Measurements from ENCODE around the gene OSCP1. TPM values are rescaled to one million over a fixed set of nuclear protein-coding genes. Genes with fewer than 3 reads are reported as not detected.

OSCP1 gene
- polyA plus RNA-seq, 1 donor (not counting 4 experiments of a cell fraction or from before 2014, with no cell fraction given), result 9.5 TPM

DNA sequence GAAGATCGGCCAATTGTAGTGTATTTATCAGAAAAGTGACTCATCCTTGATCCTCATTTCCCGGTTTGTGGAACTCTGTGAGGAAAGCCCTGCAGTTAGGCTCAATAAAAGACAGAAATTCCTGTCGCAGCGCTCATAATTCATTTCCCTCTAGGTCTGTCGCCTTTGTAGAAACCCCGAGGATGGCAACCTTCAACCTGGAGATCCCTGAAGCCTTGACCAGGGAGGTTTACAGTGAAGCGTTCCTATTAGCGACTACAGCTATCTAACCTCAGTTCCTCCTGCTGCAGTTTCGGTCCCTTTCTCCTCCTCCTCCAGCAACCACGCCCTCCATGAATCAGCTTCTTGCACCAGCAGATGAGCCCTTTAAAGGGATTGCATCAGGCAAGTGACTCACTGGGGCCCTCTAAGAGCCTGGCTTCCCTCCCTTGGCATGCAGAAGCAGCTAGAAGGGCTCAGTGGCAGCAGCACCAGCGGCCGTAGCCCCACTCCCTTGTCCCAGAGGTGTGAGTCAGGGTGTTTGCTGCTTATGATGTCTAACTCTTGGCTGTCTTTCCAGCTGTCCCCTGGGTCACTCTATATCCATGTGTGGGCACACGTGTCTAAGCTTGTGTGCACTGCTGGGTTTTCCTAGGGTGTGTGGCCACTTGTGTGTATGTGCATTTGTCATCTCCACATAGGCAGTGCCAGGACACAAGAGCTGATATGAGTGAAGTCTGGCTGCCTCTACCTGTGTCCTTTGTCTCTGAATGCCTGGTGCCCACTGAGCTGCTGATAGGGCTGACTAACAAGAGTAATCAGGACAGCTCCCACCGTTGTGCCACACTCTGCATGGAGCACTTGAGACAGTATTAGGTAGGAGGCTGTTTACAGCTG lies 63.7 kb downstream of the OSCP1 start:
- Histone ChIP-seq H3K4me3 (ENCODE audit: control insufficient read depth in 2 of 3, extremely low read depth in 1 of 3, insufficient read depth in 2 of 3, low read depth in 1 of 3, low read length in 3 of 3) (peak overlapping the region; percentile 36 to 89 (median 72)), H3K9ac (ENCODE audit: control insufficient read depth, extremely low read depth, insufficient read depth, low read length) (peak overlapping the region; percentile 100), H3K4me1 (ENCODE audit: control insufficient read depth, extremely low read depth, insufficient read depth, low read length) (peaks cover 28% of the 10 kb centered on the region), H4K20me1 (ENCODE audit: control insufficient read depth, extremely low read depth, insufficient read depth, low read length) (peaks cover 7% of the 10 kb centered on the region), H3K36me3 (ENCODE audit: control insufficient read depth in 2 of 2, extremely low read depth in 1 of 2, insufficient read depth in 2 of 2, low read length in 2 of 2) (peaks cover 2 to 17% of the 10 kb centered on the region in 2 experiments), H3K79me2 (ENCODE audit: control insufficient read depth, insufficient read depth, low read length) (peaks cover 29% of the 10 kb centered on the region), H2AFZ (ENCODE audit: control insufficient read depth, low read length) (peak overlapping the region; percentile 42), H3K9me1 (ENCODE audit: control insufficient read depth, extremely low read depth, insufficient read depth, low read length) (peaks cover 2% of the 10 kb centered on the region), H3K9me3 (ENCODE audit: control insufficient read depth, low read depth, low read length) (no peaks in the 10 kb centered on the region), H3K27ac (ENCODE audit: control insufficient read depth, insufficient read depth, low read length) (peak overlapping the region; percentile 100), H3K27me3 (ENCODE audit: control insufficient read depth, extremely low read depth, insufficient read depth, low read length) (no peaks in the 10 kb centered on the region), H3K4me2 (ENCODE audit: control insufficient read depth, extremely low read depth, insufficient read depth, low read depth, low read length) (peak overlapping the region; percentile 99)
- no peak for TF ChIP-seq CTCF (optimal IDR thresholded peaks at IDR 0.05 in 1 of 3, IDR thresholded peaks at IDR 0.05 in 1 of 3, conservative IDR thresholded peaks at IDR 0.05 in 1 of 3; ENCODE audit: extremely low read depth in 1 of 3, insufficient read depth in 2 of 3, low read length in 3 of 3)
- TF ChIP-seq EZH2 (IDR thresholded peaks at IDR 0.05; ENCODE audit: low read length), result no peak
- dilution Hi-C loops (cut with MboI; ENCODE audit: extremely low pct_ligation_motif_present, low sequenced_read_pairs), result no loop called here
- peak; percentile 99 for DNase-seq (ENCODE audit: low read depth, low spot score)
- peak; percentile 93 for FAIRE-seq

- H3K4me1 ChIP-seq (ENCODE audit: control insufficient read depth, extremely low read depth, insufficient read depth, low read length), result peaks cover 28% of the 10 kb centered on the region
- peak within 1 kb of the TSS; percentile 75 to 89 (median 87) for H3K4me3 ChIP-seq (ENCODE audit: control insufficient read depth in 2 of 3, extremely low read depth in 1 of 3, insufficient read depth in 2 of 3, low read depth in 1 of 3, low read length in 3 of 3)
- H3K27ac ChIP-seq (ENCODE audit: control insufficient read depth, insufficient read depth, low read length), result peak within 1 kb of the TSS; percentile 100
- no peaks in the 10 kb centered on the region for H3K9me3 ChIP-seq (ENCODE audit: control insufficient read depth, low read depth, low read length)
- peak within 1 kb of the TSS; percentile 99 for H3K4me2 ChIP-seq (ENCODE audit: control insufficient read depth, extremely low read depth, insufficient read depth, low read depth, low read length)
- H3K9me1 ChIP-seq (ENCODE audit: control insufficient read depth, extremely low read depth, insufficient read depth, low read length), result peaks cover 2% of the 10 kb centered on the region
- FAIRE-seq (peak; percentile 17), DNase-seq (ENCODE audit: low read depth, low spot score) (peak; percentile 94)
- peaks cover 37% of the 10 kb centered on the region for H3K79me2 ChIP-seq (ENCODE audit: control insufficient read depth, insufficient read depth, low read length)
- H3K36me3 ChIP-seq (ENCODE audit: control insufficient read depth in 2 of 2, extremely low read depth in 1 of 2, insufficient read depth in 2 of 2, low read length in 2 of 2), result peaks cover 0 to 9% of the 10 kb centered on the region in 2 experiments
- H3K27me3 ChIP-seq (ENCODE audit: control insufficient read depth, extremely low read depth, insufficient read depth, low read length), result no peaks in the 10 kb centered on the region
- peaks cover 7% of the 10 kb centered on the region for H4K20me1 ChIP-seq (ENCODE audit: control insufficient read depth, extremely low read depth, insufficient read depth, low read length)
- TF ChIP-seq CTCF (optimal IDR thresholded peaks at IDR 0.05 in 1 of 3, IDR thresholded peaks at IDR 0.05 in 1 of 3, conservative IDR thresholded peaks at IDR 0.05 in 1 of 3; ENCODE audit: extremely low read depth in 1 of 3, insufficient read depth in 2 of 3, low read length in 3 of 3), result no peak
- TF ChIP-seq EZH2 (IDR thresholded peaks at IDR 0.05; ENCODE audit: low read length), result no peak
- H2AFZ ChIP-seq (ENCODE audit: control insufficient read depth, low read length), result peak within 1 kb of the TSS; percentile 42
- H3K9ac ChIP-seq (ENCODE audit: control insufficient read depth, extremely low read depth, insufficient read depth, low read length), result peak within 1 kb of the TSS; percentile 100
- dilution Hi-C loops (cut with MboI; ENCODE audit: extremely low pct_ligation_motif_present, low sequenced_read_pairs), result no loop called here
These were observed 64.6 kb downstream of the OSCP1 start, which contains the start of gene STK40 for GRCh38 chr1:36385410-36386264. Gene STK40 (minus strand): TSS chr1:36385924. CDS start chr1:36361332, 24,592 bp downstream.
